GM12801 (cell line): ENCODE measurements around the gene ACTL8.

Experiments used
- TF ChIP-seq, protein P1 (sequence below): IDR thresholded peaks from one replicate; pipeline ENCODE4 v1.5.1; 2011; ENCODE audit warnings: control low read depth; ENCODE audit not compliant: insufficient read length; ENCODE audit errors: extremely low read depth

The ACTL8 gene

DNA sequence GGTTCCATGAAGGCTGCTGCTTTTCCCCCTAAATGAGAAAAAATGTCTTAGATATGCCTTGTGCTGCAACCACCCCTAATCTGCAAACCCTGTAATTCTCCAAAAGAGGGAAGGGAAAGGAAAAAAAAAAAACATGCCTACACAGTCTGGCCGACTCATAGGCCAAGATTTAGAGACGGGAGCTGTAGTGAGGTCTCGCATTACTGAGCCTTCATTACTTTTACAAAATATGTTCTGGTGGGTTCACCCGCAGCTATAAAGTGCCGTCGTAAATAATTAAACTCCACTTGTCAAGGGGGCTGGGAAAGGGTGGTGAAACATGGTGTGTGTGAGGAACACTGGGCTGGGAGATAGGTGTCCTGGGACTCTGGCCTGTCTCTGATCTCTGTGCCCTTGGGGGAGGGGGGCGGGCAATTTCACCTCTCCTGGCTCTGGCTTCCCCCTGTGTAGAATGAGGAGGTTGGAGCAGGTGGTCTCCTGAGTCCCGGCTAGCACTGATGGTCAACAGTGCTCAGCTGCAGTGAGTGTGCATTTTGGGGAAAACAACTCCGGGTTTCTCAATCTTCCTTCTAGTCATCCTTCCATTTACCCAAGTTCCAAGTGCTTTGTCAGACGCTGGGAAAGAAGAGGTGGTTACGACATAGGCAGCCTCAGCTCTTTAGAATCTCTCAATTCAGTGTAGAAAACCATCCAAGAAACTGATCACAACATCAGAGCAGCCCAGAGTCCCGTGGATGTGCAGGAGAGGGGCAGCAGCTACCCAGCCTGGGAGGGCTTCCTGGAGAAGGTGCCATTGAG is 82.3 kb downstream of the ACTL8 start:
- TF ChIP-seq, protein P1, sequence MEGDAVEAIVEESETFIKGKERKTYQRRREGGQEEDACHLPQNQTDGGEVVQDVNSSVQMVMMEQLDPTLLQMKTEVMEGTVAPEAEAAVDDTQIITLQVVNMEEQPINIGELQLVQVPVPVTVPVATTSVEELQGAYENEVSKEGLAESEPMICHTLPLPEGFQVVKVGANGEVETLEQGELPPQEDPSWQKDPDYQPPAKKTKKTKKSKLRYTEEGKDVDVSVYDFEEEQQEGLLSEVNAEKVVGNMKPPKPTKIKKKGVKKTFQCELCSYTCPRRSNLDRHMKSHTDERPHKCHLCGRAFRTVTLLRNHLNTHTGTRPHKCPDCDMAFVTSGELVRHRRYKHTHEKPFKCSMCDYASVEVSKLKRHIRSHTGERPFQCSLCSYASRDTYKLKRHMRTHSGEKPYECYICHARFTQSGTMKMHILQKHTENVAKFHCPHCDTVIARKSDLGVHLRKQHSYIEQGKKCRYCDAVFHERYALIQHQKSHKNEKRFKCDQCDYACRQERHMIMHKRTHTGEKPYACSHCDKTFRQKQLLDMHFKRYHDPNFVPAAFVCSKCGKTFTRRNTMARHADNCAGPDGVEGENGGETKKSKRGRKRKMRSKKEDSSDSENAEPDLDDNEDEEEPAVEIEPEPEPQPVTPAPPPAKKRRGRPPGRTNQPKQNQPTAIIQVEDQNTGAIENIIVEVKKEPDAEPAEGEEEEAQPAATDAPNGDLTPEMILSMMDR = no peak

DNA sequence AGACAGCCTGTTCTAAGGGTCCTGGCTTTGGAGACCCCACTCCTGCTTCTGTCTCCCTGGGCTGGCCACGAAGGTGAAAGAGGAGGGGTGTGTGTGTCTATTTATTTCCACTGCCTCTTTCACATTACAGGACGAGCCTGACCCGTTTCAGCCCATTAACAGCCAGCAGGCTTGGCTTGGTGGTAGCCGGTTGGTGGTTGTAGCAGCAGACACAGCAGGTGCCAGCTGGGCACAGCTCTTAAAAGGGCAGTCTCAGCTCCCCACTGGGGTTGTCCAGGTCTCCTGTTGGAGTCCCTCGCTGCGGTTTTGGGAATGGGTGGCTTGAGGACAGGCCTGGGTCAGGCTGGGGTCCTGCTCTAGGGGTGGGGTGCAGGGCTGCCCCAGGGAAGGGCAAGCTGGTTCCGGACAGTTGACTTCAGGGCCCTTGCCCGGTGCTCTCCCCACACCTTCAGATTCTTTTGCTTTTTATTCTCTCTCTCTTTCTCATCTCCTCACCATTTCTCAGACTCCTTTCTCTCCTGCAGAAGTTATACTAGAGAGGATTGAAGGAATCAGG is 84.6 kb downstream of the ACTL8 start:
- TF ChIP-seq, protein P1 = no peak

DNA sequence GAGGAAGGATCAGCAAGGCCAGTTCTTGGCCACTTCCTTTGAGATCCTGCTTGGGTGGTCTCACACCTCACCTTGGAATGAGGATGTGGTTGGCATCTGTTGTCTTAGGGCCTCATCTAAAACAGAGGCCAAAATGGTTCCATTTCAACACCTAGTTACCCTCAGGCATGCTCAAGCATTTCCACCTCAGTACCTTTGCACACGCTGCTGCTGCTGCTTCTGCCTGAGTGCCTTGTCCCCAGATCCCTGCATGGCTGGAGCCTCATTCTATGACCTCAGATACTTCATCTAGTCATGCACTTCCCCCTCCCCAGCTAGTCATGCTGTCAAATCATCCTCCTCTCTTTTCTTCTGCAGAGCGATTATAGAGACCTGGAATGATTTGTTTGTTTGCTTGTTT is 86.8 kb downstream of the ACTL8 start:
- TF ChIP-seq, protein P1 = no peak

DNA sequence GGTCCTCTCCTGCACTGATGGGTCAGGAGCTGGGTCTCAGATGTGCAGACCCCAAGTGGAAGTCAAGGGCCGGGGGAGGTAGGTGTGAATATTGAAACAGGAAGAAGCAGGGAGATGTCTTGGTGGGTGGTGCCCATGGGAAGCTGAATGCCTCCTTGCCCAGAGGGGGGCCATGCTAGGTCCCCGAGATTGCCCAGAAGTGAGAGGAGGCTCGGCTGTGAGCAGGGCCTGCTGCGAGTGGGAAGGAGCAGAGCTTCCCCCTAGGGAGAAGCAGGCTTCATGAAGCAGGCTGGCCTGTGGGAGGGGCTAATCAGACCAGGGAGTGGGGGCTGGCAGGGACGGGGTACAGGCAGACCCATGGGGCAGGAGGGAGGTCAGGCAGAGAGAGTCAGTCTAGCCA is 87.6 kb downstream of the ACTL8 start:
- TF ChIP-seq, protein P1 = no peak

DNA sequence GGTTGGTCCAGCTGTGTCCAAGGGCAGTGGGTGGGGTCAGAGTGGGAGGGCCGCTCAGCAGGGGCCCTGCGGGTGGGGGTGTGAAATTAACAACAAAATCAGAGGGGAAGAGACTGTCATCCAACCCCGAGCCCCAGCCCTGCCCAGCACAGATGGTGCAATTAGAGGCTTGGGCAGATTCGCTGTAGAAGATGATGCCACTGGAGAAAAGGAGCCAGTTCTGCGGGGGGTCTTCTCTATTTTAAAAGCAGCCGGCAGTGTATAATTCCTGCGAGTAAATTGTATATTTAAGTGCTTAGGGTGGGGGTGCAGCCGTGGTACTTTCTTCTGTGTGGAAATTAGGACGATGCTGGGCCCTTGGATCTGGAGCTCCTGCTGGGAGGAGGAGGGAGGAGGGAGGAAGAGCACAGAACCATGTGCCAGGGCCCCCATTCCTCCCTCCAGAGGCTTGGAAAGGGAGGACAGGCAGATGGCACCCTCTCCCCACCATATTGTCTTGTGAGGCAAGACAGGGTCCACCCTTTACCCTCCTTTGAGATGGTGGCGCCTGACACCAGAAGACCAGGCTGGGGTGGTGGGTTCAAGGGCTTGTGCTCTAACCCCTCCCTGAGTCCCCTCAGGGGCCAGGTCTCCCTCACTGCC is 89.2 kb downstream of the ACTL8 start:
- TF ChIP-seq, protein P1 = no peak

DNA sequence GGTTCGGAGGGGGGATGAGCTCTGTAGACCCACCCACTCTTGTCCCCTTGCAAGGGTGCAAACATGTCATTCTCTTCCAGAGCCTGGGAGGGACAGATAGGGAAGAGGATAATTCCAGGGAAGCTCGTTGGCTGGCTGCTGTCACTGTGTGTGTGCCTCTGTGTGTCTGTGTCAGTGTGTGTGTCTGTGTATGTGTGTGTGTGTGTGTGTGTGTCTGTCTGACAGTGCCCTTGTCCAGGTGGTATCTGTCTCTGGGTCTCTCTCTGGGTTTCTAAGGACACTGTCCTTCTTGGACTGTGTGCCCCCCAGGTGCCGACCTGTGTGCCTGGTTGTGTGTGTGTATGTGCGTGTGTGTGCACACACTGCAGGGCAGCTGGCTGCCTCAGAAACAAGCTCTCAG is 90.5 kb downstream of the ACTL8 start:
- TF ChIP-seq, protein P1 = no peak

DNA sequence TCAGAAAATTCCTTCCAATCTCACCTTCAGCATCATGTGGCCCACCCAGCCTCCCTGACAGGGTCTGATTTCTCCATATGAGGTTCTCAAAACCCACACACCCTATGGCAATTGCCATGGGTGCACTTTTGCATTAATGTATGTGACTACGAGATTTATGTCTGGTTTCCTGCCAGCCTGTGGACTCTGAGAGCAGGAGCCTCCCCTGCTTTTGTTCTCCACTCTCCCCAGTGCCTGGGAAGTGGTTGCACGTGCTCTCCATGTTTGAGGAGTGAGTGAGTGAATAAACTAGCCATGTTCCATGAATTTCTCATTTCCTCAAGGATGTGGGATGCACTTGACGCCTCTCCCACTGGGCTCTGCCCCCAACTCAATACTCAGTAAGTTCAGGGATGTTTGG is 91.2 kb downstream of the ACTL8 start:
- TF ChIP-seq, protein P1 = no peak
